K562 (cell line): ENCODE data around the gene ALOX5. TPM values are rescaled to one million over a fixed set of nuclear protein-coding genes. Genes with fewer than 3 reads are reported as not detected.

ENCODE experiments used
- EHMT2 ChIP-seq: fragments of 450-650 bp; IDR thresholded peaks from 2 replicates; pipeline ENCODE4 v1.6.1; 2018; ENCODE audit warnings: antibody characterized with exemption
- ETS1 ChIP-seq: conservative IDR thresholded peaks from 2 replicates; pipeline ENCODE4 v1.6.1; 2011; ENCODE audit warnings: low read depth, mild to moderate bottlenecking, low read length; ENCODE audit not compliant: control insufficient read depth
- ETS2 ChIP-seq: IDR thresholded peaks from 2 replicates; pipeline ENCODE4 v1.6.1; 2016; ENCODE audit warnings: borderline replicate concordance, missing genetic modification characterization, mild to moderate bottlenecking, moderate library complexity, missing compliant biosample characterization; ENCODE audit not compliant: poor library complexity, severe bottlenecking
- ETV1 ChIP-seq: fragments of 450-650 bp; conservative IDR thresholded peaks from 2 replicates; pipeline ENCODE4 v1.6.1; 2016; ENCODE audit warnings: missing genetic modification characterization, control low read depth, low read depth, missing compliant biosample characterization
- MBD1 ChIP-seq: fragments of 250-450 bp; sonication (Bioruptor Pico); IDR thresholded peaks from 2 replicates; pipeline ENCODE4 v1.8.0; 2022; ENCODE audit warnings: inconsistent platforms
- MLLT1 ChIP-seq, 2 experiments: fragments of 450-650 bp; IDR thresholded peaks; 2 replicates each; pipeline ENCODE4 v1.6.1; 2016
- PRPF4 ChIP-seq: fragments of 200-400 bp; formaldehyde crosslinking; IDR thresholded peaks from one replicate; pipeline ENCODE4 v1.6.1; 2017; ENCODE audit warnings: low read length, low read depth, mild to moderate bottlenecking; ENCODE audit not compliant: insufficient read depth, poor library complexity, severe bottlenecking
- RB1 ChIP-seq: fragments of 450-650 bp; IDR thresholded peaks from 2 replicates; pipeline ENCODE4 v1.6.1; 2017; ENCODE audit warnings: low read depth, mild to moderate bottlenecking
- RREB1 ChIP-seq: fragments of 250-450 bp; sonication (Bioruptor Pico); IDR thresholded peaks from 2 replicates; pipeline ENCODE4 v1.4.0; 2020
- TAF9B ChIP-seq: fragments of 450-650 bp; IDR thresholded peaks from 2 replicates; pipeline ENCODE4 v1.6.1; 2018; ENCODE audit warnings: mild to moderate bottlenecking; ENCODE audit not compliant: partially characterized antibody
- ZC3H8 ChIP-seq: fragments of 450-650 bp; IDR thresholded peaks from 2 replicates; pipeline ENCODE4 v1.6.1; 2017
- ZNF140 ChIP-seq: fragments of 250-450 bp; sonication (Bioruptor Pico); IDR thresholded peaks from 2 replicates; pipeline ENCODE4 v1.8.0; 2021; ENCODE audit warnings: moderate library complexity, mild to moderate bottlenecking, inconsistent platforms
- ZNF224 ChIP-seq: sonication (generic); formaldehyde crosslinking; IDR thresholded peaks from 2 replicates; pipeline ENCODE4 v1.8.0; 2022; ENCODE audit warnings: mild to moderate bottlenecking, missing genetic modification reagents
- ZNF589 ChIP-seq: fragments of 200-800 bp; sonication (Bioruptor generic); IDR thresholded peaks from 2 replicates; pipeline ENCODE4 v1.6.1; 2016; ENCODE audit warnings: low read depth, missing genetic modification characterization, missing compliant biosample characterization
- ZSCAN29 ChIP-seq: fragments of 450-650 bp; IDR thresholded peaks from 2 replicates; pipeline ENCODE4 v1.6.1; 2017
- polyA plus RNA-seq, 8 experiments: library from polyadenylated mRNA; depleted of rRNA in 4 of 8; stranded (reverse) in 5 of 8; unstranded in 3 of 8; fragments of >200 nt; fragmentation: Nextera tagmentation in 2 of 8; fragmentation: Illumina TruSeq in 1 of 8; extraction: Ambion mirVana in 2 of 8; extraction: Trizol in 1 of 8; gene quantifications; 2 replicates each; pipeline versions ENCODE4 v1.2.1 to v1.2.3, GENCODE V29; 2011 to 2014; ENCODE audit warnings: inconsistent platforms in 1 of 8, missing spikeins in 1 of 8
- total RNA-seq, 7 experiments: library from RNA; depleted of rRNA in 6 of 7; stranded (reverse); fragments of >200 nt in 6 of 7; fragmentation: Illumina TruSeq in 2 of 7; extraction: Trizol in 2 of 7; gene quantifications; 2 replicates each; pipeline versions ENCODE4 v1.2.1 to v1.2.3, GENCODE V29; 2011 to 2021; ENCODE audit warnings: low replicate concordance in 1 of 7

Gene ALOX5
- total and polyA plus RNA-seq, 9 of the 15 experiments (the other 6 are each of a cell fraction or from before 2014, with no cell fraction given): 0.10 to 2.4 (median 1.4) TPM

- no peak for TF ChIP-seq MBD1 (CRISPR knock-in tag)
- peak; percentile 94 for TF ChIP-seq ZNF589 (CRISPR knock-in tag)
- no peak for TF ChIP-seq PRPF4
- TF ChIP-seq ZC3H8: no peak
- peak; percentile 88 for TF ChIP-seq ETV1
- no peak for TF ChIP-seq ZNF224 (CRISPR knock-in tag)
- peak; percentile 23 to 99; a peak in 2 of 4 replicates for TF ChIP-seq MLLT1 (IDR thresholded peaks at IDR 0.05)
- TF ChIP-seq ZNF140 (CRISPR knock-in tag): no peak
- peak; percentile 80 for TF ChIP-seq TAF9B
- no peak for TF ChIP-seq ETS2 (tag)
- no peak; the same call in 1 of the 2 replicates for TF ChIP-seq EHMT2
- TF ChIP-seq ZSCAN29: no peak
- 0 out of 2 replicates have a peak, but pooled peaks have one; percentile 74 for TF ChIP-seq ETS1
- 0 out of 2 replicates have a peak, but pooled peaks have one; percentile 56 for TF ChIP-seq RREB1 (CRISPR knock-in tag)
- TF ChIP-seq RB1: peak; percentile 76
Observed at GRCh38 chr10:45470098-45471012, 96.3 kb downstream of the ALOX5 start (continued).
